Calu3 (cell line): ENCODE data around the gene FOXP1. TPM values are rescaled to one million over a fixed set of nuclear protein-coding genes. Genes with fewer than 3 reads are reported as not detected.

ENCODE experiments used
- BruUV-seq: library from RNA; stranded (reverse); fragments of 400-500 nt; replicated peaks from 2 replicates; lab custom pipeline; 2021; lab: Mats Ljungman, UMichigan
- CTCF ChIA-PET: fragments of 300-600 bp; sonication (Branson Sonifier 250); formaldehyde crosslinking; loops from one replicate; lab custom pipeline; 2022; ENCODE audit warnings: antibody characterized with exemption; lab: Charles Lee
- DNase-seq: peaks from one replicate; pipeline ENCODE4 v3.0.0; 2022
- H3K27ac Mint-ChIP-seq: one replicate; pipeline ENCODE4 v1.8.0; 2022; ENCODE audit warnings: mixed read lengths; ENCODE audit not compliant: unreplicated experiment
- H3K27me3 Mint-ChIP-seq: one replicate; pipeline ENCODE4 v1.8.0; 2022; ENCODE audit warnings: mixed read lengths; ENCODE audit not compliant: unreplicated experiment
- H3K36me3 Mint-ChIP-seq: one replicate; pipeline ENCODE4 v1.8.0; 2022; ENCODE audit warnings: mild to moderate bottlenecking, moderate library complexity, mixed read lengths; ENCODE audit not compliant: insufficient read depth, unreplicated experiment
- H3K4me1 Mint-ChIP-seq: one replicate; pipeline ENCODE4 v1.8.0; 2022; ENCODE audit warnings: mild to moderate bottlenecking, low read depth, mixed read lengths; ENCODE audit not compliant: unreplicated experiment
- H3K4me3 Mint-ChIP-seq: one replicate; pipeline ENCODE4 v1.8.0; 2022; ENCODE audit warnings: mild to moderate bottlenecking, low read depth, moderate library complexity, mixed read lengths; ENCODE audit not compliant: unreplicated experiment
- H3K9me3 Mint-ChIP-seq: one replicate; pipeline ENCODE4 v1.8.0; 2022; ENCODE audit warnings: low read depth, mixed read lengths; ENCODE audit not compliant: unreplicated experiment
- intact Hi-C: fragments of 100-400 bp; cut with micrococcal nuclease; formaldehyde crosslinking; loops from one replicate; pipeline ENCODE4 v1.10.0; 2022; ENCODE audit not compliant: unreplicated experiment
- total RNA-seq: library from RNA; stranded (reverse); gene quantifications from 2 replicates; pipeline ENCODE4 v1.2.3, GENCODE V29; 2022
- TF ChIP-seq, protein P1 (sequence below): fragments of 200-600 bp; IDR thresholded peaks from one replicate; pipeline ENCODE4 v1.8.0; 2022; ENCODE audit warnings: antibody characterized with exemption; ENCODE audit not compliant: unreplicated experiment

The FOXP1 gene
- total RNA-seq, 1 experiment from 2014 or later, result 82.8 TPM

DNA sequence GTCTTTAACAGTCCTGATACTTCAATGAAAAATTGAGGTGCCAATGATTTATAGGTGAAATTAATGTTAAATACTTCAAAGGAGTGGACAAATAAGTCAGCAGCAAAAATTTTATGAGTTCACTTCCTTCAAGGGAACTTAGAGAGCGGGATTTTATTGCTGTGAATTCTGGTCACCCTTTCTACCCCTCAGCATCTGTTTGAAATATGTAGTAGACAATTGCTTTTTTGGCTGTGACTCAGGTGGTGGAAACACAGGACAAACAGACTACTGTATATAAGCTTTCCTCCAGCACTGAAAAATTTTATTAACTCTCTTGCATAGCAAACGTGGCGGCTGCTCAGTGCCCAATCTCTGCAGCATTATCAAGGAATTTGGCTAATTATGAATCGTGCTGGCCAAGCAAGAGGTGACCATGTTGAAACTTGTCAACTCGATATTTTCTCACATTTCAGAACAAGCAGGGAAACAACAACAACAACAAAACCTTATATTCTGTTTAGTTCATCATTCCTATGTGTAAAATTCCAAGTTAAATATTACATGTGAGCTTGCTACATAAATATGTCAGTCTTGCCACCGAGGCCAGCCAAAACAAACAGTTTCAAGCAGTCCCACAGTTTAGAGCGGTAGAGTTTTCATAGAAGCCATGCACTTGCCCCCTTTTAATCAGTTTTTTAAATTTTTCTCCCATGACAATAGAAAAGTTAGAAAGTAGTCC, 420.2 kb downstream of the FOXP1 start:
- intact Hi-C loops, result no loop called here
- no peaks in the 10 kb centered on the region for H3K9me3 Mint-ChIP-seq
- H3K4me3 Mint-ChIP-seq, result peak overlapping the region; percentile 14
- CTCF ChIA-PET, result no interaction called here
- TF ChIP-seq, protein P1, sequence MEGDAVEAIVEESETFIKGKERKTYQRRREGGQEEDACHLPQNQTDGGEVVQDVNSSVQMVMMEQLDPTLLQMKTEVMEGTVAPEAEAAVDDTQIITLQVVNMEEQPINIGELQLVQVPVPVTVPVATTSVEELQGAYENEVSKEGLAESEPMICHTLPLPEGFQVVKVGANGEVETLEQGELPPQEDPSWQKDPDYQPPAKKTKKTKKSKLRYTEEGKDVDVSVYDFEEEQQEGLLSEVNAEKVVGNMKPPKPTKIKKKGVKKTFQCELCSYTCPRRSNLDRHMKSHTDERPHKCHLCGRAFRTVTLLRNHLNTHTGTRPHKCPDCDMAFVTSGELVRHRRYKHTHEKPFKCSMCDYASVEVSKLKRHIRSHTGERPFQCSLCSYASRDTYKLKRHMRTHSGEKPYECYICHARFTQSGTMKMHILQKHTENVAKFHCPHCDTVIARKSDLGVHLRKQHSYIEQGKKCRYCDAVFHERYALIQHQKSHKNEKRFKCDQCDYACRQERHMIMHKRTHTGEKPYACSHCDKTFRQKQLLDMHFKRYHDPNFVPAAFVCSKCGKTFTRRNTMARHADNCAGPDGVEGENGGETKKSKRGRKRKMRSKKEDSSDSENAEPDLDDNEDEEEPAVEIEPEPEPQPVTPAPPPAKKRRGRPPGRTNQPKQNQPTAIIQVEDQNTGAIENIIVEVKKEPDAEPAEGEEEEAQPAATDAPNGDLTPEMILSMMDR, result no peak
- no peaks in the 10 kb centered on the region for H3K27me3 Mint-ChIP-seq
- no TSS peak for BruUV-seq
- no peak for DNase-seq
- H3K27ac Mint-ChIP-seq, result peak overlapping the region; percentile 20
- no peaks in the 10 kb centered on the region for H3K36me3 Mint-ChIP-seq
- H3K4me1 Mint-ChIP-seq, result peaks cover 56% of the 10 kb centered on the region

DNA sequence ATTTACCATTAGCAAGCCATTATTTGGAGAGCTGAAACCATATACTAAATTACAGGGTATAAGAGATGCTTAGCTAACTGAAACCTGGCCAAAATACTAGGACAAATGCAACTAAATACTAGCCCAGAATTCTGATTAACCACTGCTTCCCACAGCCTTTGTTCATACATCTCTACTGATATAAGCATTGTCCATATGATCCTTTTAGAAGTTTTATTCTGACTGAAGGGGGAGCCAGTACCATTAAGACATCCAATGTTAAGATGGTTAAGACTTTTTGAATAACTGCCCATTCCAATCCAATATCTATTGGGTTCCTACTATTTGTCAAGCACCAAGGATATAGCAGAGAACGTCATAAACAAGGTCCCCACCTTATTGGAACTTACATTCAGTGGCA, 421.3 kb downstream of the FOXP1 start:
- TF ChIP-seq, protein P1, result no peak
- Mint-ChIP-seq H3K36me3 (no peaks in the 10 kb centered on the region), H3K4me1 (peaks cover 56% of the 10 kb centered on the region), H3K27me3 (no peaks in the 10 kb centered on the region), H3K27ac (no peak overlapping the region), H3K4me3 (no peak overlapping the region), H3K9me3 (no peaks in the 10 kb centered on the region)
- no peak for DNase-seq
- CTCF ChIA-PET, result interaction anchor here (1.4 kb wide), 1 partner anchor 31 kb away, joined by 5 read pairs; no protein-coding TSS in a partner anchor
- intact Hi-C loops, result no loop called here
- no TSS peak for BruUV-seq

DNA sequence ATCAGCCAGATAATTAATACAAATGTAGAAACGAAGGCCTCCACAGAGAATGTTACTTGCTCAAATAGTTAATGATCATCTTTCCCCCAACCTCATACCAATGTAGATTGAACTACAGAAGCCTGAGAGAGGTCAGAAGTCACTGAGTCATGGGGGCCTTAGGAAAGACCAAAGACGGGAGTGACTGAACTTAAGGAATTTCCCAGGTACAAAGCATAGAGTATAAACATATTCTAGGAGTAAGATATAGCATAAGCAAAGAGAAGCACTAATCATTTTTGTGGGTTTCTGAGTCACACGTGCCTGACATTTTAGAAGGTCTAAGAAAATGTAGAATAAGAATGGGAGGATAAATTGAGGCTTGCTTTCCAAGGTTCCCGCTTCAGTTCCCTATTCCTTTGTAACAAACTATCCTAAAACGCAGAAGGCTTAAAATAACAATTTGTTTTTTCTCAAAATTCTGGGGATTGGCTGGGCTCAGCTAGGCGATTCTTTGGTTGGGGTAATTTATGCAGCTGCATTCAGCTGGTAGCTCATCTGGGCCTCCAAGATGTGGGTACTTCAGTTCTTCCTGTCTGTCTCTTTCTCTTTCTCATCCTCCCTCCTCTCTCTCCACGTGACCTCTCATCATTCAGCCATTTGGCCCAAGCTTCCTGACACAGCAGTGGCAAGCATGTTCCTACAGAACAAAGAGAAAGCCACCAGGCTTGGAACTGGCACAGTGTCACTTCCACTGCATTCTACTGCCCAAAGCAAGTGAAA, 422.6 kb downstream of the FOXP1 start:
- intact Hi-C loops, result no loop called here
- H3K4me1 Mint-ChIP-seq, result peaks cover 62% of the 10 kb centered on the region
- no peak overlapping the region for H3K27ac Mint-ChIP-seq
- H3K36me3 Mint-ChIP-seq, result no peaks in the 10 kb centered on the region
- H3K9me3 Mint-ChIP-seq, result no peaks in the 10 kb centered on the region
- no peak overlapping the region for H3K4me3 Mint-ChIP-seq
- no peaks in the 10 kb centered on the region for H3K27me3 Mint-ChIP-seq
- peak; percentile 26 for DNase-seq
- CTCF ChIA-PET, result interaction anchor here (0.6 to 1.0 kb wide), 2 partner anchors 93 to 321 kb away, joined by 3 read pairs; no protein-coding TSS in a partner anchor
- TF ChIP-seq, protein P1, result no peak
- no TSS peak for BruUV-seq

DNA sequence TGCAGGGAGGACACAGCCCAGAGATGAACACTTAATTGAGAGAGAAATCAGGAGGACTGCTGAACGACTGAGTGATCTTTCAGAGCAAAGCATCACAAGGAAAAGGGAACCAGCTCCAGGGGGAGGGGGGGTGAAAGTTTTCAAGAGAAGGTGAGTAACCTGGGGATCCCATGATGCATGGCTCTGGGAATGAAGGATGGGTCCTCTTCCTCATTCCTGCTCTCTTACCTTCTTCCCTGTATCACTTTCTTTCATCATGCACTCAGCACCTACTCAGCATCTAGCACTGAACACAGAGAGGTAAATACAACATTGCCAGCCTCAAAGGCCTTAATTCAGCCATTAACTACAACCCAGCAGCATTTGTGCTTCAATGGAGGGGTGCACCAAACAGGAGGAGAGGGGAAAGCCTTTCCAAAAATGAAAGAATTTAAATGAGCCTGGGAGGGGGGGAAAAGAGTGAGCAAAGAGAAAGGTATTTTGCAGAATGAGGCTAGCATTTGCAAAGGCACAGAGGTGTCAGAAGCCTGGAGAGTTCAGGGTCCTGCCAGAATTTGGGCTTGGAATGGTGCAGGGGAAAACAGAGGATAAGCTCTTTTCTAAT, 427.4 kb downstream of the FOXP1 start:
- peaks cover 58% of the 10 kb centered on the region for H3K4me1 Mint-ChIP-seq
- no peaks in the 10 kb centered on the region for H3K27me3 Mint-ChIP-seq
- intact Hi-C loops, result no loop called here
- H3K27ac Mint-ChIP-seq, result peak overlapping the region; percentile 81
- no peak overlapping the region for H3K4me3 Mint-ChIP-seq
- H3K9me3 Mint-ChIP-seq, result no peaks in the 10 kb centered on the region
- CTCF ChIA-PET, result no interaction called here
- TF ChIP-seq, protein P1, result no peak
- no peak for DNase-seq
- BruUV-seq, result no TSS peak
- no peaks in the 10 kb centered on the region for H3K36me3 Mint-ChIP-seq
